Vagina (tissue), 2 donors: Measurements from ENCODE around the gene NPAS3. TPM values are rescaled to one million over a fixed set of nuclear protein-coding genes. Genes with fewer than 3 reads are reported as not detected.

Source experiments
- DNase-seq, 2 donors: peaks; one replicate each; pipeline ENCODE4 v3.0.0-alpha.2; 2017; ENCODE audit errors: extremely low spot score in 2 of 2
- H3K27ac ChIP-seq: fragments of 200-600 bp; sonication (generic); one replicate; pipeline ENCODE4 v1.5.1; 2019
- H3K27me3 ChIP-seq: fragments of 200-600 bp; sonication (generic); one replicate; pipeline ENCODE4 v1.5.1; 2019
- H3K36me3 ChIP-seq, 2 donors: fragments of 200-600 bp; sonication (generic); one replicate each; pipeline ENCODE4 v1.5.1; 2017 to 2019
- H3K4me1 ChIP-seq: fragments of 200-600 bp; sonication (generic); one replicate; pipeline ENCODE4 v1.5.1; 2019
- H3K4me3 ChIP-seq, 2 donors: fragments of 200-600 bp; sonication (generic); 1 replicate in 1 of 2; 2 replicates in 1 of 2; pipeline ENCODE4 v1.5.1; 2016 to 2019
- H3K9me3 ChIP-seq: fragments of 200-600 bp; sonication (generic); one replicate; pipeline ENCODE4 v1.5.1; 2019
- CTCF ChIP-seq, 3 experiments: fragments of 450-650 bp in 2 of 3; fragments of 200-600 bp in 1 of 3; sonication (generic) in 1 of 3; IDR thresholded peaks; one replicate each; pipeline ENCODE4 v1.5.1; 2017 to 2019; ENCODE audit warnings: antibody characterized with exemption in 3 of 3, mild to moderate bottlenecking in 2 of 3, moderate library complexity in 2 of 3
- POLR2A ChIP-seq, 2 donors: fragments of 450-650 bp; IDR thresholded peaks; one replicate each; pipeline ENCODE4 v1.6.1; 2017; ENCODE audit warnings: antibody characterized with exemption in 2 of 2, mild to moderate bottlenecking in 2 of 2, moderate library complexity in 2 of 2
- POLR2AphosphoS5 ChIP-seq, 2 donors: sonication (generic); formaldehyde crosslinking; IDR thresholded peaks; one replicate each; pipeline ENCODE4 v1.9.0; 2017; ENCODE audit warnings: antibody characterized with exemption in 2 of 2, mild to moderate bottlenecking in 2 of 2, low read depth in 1 of 2; ENCODE audit not compliant: insufficient read depth in 1 of 2
- intact Hi-C: fragments of 100-400 bp; cut with DNase I; formaldehyde crosslinking; loops from one replicate; pipeline ENCODE4 v1.15.1; 2023
- total RNA-seq: library from RNA; depleted of rRNA; stranded (reverse); fragments of >200 nt; gene quantifications from one replicate; pipeline ENCODE4 v1.2.3, GENCODE V29; 2016

NPAS3 gene
- total RNA-seq, 1 donor from 2014 or later: 1.2 TPM

- intact Hi-C loops: loop anchor here (10.0 kb wide), 1 partner anchor 793 kb away; no protein-coding TSS in a partner anchor
- TF ChIP-seq CTCF (IDR thresholded peaks at IDR 0.05) (no peak), POLR2AphosphoS5 (IDR thresholded peaks at IDR 0.05; ENCODE audit: insufficient read depth in 1 of 2, low read depth in 1 of 2) (no peak), POLR2A (IDR thresholded peaks at IDR 0.05) (no peak)
- Histone ChIP-seq H3K27me3 (no peaks in the 10 kb centered on the region), H3K9me3 (no peaks in the 10 kb centered on the region), H3K4me3 (no peak overlapping the region), H3K36me3 (no peaks in the 10 kb centered on the region), H3K4me1 (no peaks in the 10 kb centered on the region), H3K27ac (no peak overlapping the region)
- DNase-seq: no peak
Measured at GRCh38 chr14:33441633-33442032, 503.0 kb downstream of the NPAS3 start.

- Histone ChIP-seq H3K4me3 (no peak overlapping the region), H3K27me3 (no peaks in the 10 kb centered on the region), H3K36me3 (no peaks in the 10 kb centered on the region), H3K9me3 (no peaks in the 10 kb centered on the region), H3K27ac (no peak overlapping the region), H3K4me1 (no peaks in the 10 kb centered on the region)
- TF ChIP-seq POLR2AphosphoS5 (IDR thresholded peaks at IDR 0.05; ENCODE audit: insufficient read depth in 1 of 2, low read depth in 1 of 2) (no peak), POLR2A (IDR thresholded peaks at IDR 0.05) (no peak)
- no peak for DNase-seq
- intact Hi-C loops: loop anchor here (10.0 kb wide), 1 partner anchor 791 kb away; no protein-coding TSS in a partner anchor
Measured at GRCh38 chr14:33444136-33444535, 505.5 kb downstream of the NPAS3 start.

- H3K9me3 ChIP-seq: no peaks in the 10 kb centered on the region
- no peaks in the 10 kb centered on the region for H3K27me3 ChIP-seq
- H3K4me1 ChIP-seq: peaks cover 9% of the 10 kb centered on the region
- no peak overlapping the region for H3K4me3 ChIP-seq
- intact Hi-C loops: loop anchor here (10.0 kb wide), 1 partner anchor 786 kb away; no protein-coding TSS in a partner anchor
- TF ChIP-seq CTCF (IDR thresholded peaks at IDR 0.05) (no peak), POLR2A (IDR thresholded peaks at IDR 0.05) (no peak), POLR2AphosphoS5 (IDR thresholded peaks at IDR 0.05; ENCODE audit: insufficient read depth in 1 of 2, low read depth in 1 of 2) (no peak)
- H3K36me3 ChIP-seq: no peaks in the 10 kb centered on the region
- H3K27ac ChIP-seq: no peak overlapping the region
- no peak for DNase-seq
Measured at GRCh38 chr14:33449268-33449667, 510.6 kb downstream of the NPAS3 start.

GRCh38 chr14:33449703-33450395, 511.2 kb downstream of the NPAS3 start:
- Histone ChIP-seq H3K27me3 (no peaks in the 10 kb centered on the region), H3K9me3 (no peaks in the 10 kb centered on the region), H3K4me1 (peaks cover 13% of the 10 kb centered on the region), H3K4me3 (no peak overlapping the region), H3K36me3 (no peaks in the 10 kb centered on the region), H3K27ac (no peak overlapping the region)
- TF ChIP-seq POLR2AphosphoS5 (IDR thresholded peaks at IDR 0.05; ENCODE audit: insufficient read depth in 1 of 2, low read depth in 1 of 2): no peak
- no peak for TF ChIP-seq CTCF (IDR thresholded peaks at IDR 0.05)
- TF ChIP-seq POLR2A (IDR thresholded peaks at IDR 0.05): no peak
- intact Hi-C loops: loop anchor here (10.0 kb wide), 1 partner anchor 785 kb away; no protein-coding TSS in a partner anchor
- DNase-seq: no peak

- Histone ChIP-seq H3K4me1 (peaks cover 13% of the 10 kb centered on the region), H3K27ac (no peak overlapping the region), H3K9me3 (no peaks in the 10 kb centered on the region), H3K36me3 (no peaks in the 10 kb centered on the region), H3K4me3 (no peak overlapping the region), H3K27me3 (no peaks in the 10 kb centered on the region)
- intact Hi-C loops: no loop called here
- DNase-seq: no peak
- TF ChIP-seq POLR2A (IDR thresholded peaks at IDR 0.05) (no peak), POLR2AphosphoS5 (IDR thresholded peaks at IDR 0.05; ENCODE audit: insufficient read depth in 1 of 2, low read depth in 1 of 2) (no peak), CTCF (IDR thresholded peaks at IDR 0.05) (no peak)
Measured at GRCh38 chr14:33450416-33450815, 511.7 kb downstream of the NPAS3 start.
